MCF 10A (cell line): ENCODE measurements around the gene DXO. TPM values are rescaled to one million over a fixed set of nuclear protein-coding genes. Genes with fewer than 3 reads are reported as not detected.

Experiments
- BruUV-seq: library from RNA; stranded (reverse); fragments of 400-500 nt; replicated peaks from 2 replicates; lab custom pipeline; 2021; lab: Mats Ljungman, UMichigan
- CTCF ChIA-PET: fragments of 300-600 bp; sonication (Branson Sonifier 250); formaldehyde crosslinking; extraction: SDS; loops from one replicate; lab custom pipeline; 2021; ENCODE audit warnings: antibody characterized with exemption, inconsistent platforms; lab: Yijun Ruan, JAX
- POLR2A ChIA-PET: fragments of 300-600, 350-650 bp; sonication (Branson Sonifier 250); formaldehyde crosslinking; extraction: SDS; loops from one replicate; lab custom pipeline; 2020; ENCODE audit warnings: antibody characterized with exemption, inconsistent platforms; lab: Yijun Ruan, JAX
- DNase-seq: peaks from one replicate; pipeline ENCODE4 v3.0.0-alpha.2; 2018; ENCODE audit not compliant: unreplicated experiment
- H3K27ac Mint-ChIP-seq: one replicate; pipeline ENCODE4 v1.8.0; 2022; ENCODE audit warnings: mild to moderate bottlenecking, low read depth, mixed read lengths; ENCODE audit not compliant: unreplicated experiment
- H3K27me3 Mint-ChIP-seq: one replicate; pipeline ENCODE4 v1.8.0; 2022; ENCODE audit warnings: mixed read lengths; ENCODE audit not compliant: insufficient read depth, unreplicated experiment
- H3K36me3 Mint-ChIP-seq: one replicate; pipeline ENCODE4 v1.8.0; 2022; ENCODE audit warnings: mild to moderate bottlenecking, moderate library complexity, mixed read lengths; ENCODE audit not compliant: insufficient read depth, unreplicated experiment
- H3K4me1 Mint-ChIP-seq: one replicate; pipeline ENCODE4 v1.8.0; 2022; ENCODE audit warnings: mixed read lengths; ENCODE audit not compliant: insufficient read depth, unreplicated experiment
- H3K4me3 Mint-ChIP-seq: one replicate; pipeline ENCODE4 v1.8.0; 2022; ENCODE audit warnings: mild to moderate bottlenecking, moderate library complexity, mixed read lengths; ENCODE audit not compliant: unreplicated experiment
- H3K9me3 Mint-ChIP-seq: one replicate; pipeline ENCODE4 v1.8.0; 2022; ENCODE audit warnings: mixed read lengths; ENCODE audit not compliant: unreplicated experiment
- CTCF ChIP-seq: fragments of 200-600 bp; IDR thresholded peaks from one replicate; pipeline ENCODE4 v1.8.0; 2022; ENCODE audit warnings: antibody characterized with exemption, mild to moderate bottlenecking; ENCODE audit not compliant: unreplicated experiment
- intact Hi-C: fragments of 100-400 bp; cut with micrococcal nuclease; formaldehyde crosslinking; loops from 2 replicates; pipeline ENCODE4 v1.14.1; 2022
- total RNA-seq: library from RNA; stranded (reverse); gene quantifications from 2 replicates; pipeline ENCODE4 v1.2.3, GENCODE V29; 2022

The DXO gene
- total RNA-seq, 1 experiment from 2014 or later: 41.4 TPM

GRCh38 chr6:31927863-31928671 lies 43.9 kb downstream of the DXO start:
- no TSS peak for BruUV-seq
- Mint-ChIP-seq H3K27ac (no peak overlapping the region), H3K4me3 (no peak overlapping the region), H3K36me3 (no peaks in the 10 kb centered on the region), H3K27me3 (no peaks in the 10 kb centered on the region), H3K4me1 (no peaks in the 10 kb centered on the region), H3K9me3 (no peaks in the 10 kb centered on the region)
- intact Hi-C loops: no loop called here
- POLR2A ChIA-PET: interaction anchor here (0.6 kb wide), 2 partner anchors 9 to 1586 kb away, joined by 3 to 5 read pairs; no protein-coding TSS in a partner anchor
- TF ChIP-seq CTCF: no peak
- DNase-seq: no peak
- CTCF ChIA-PET: interaction anchor here (1.1 kb wide), 1 partner anchor 24 kb away, joined by 4 read pairs; no protein-coding TSS in a partner anchor

DNA sequence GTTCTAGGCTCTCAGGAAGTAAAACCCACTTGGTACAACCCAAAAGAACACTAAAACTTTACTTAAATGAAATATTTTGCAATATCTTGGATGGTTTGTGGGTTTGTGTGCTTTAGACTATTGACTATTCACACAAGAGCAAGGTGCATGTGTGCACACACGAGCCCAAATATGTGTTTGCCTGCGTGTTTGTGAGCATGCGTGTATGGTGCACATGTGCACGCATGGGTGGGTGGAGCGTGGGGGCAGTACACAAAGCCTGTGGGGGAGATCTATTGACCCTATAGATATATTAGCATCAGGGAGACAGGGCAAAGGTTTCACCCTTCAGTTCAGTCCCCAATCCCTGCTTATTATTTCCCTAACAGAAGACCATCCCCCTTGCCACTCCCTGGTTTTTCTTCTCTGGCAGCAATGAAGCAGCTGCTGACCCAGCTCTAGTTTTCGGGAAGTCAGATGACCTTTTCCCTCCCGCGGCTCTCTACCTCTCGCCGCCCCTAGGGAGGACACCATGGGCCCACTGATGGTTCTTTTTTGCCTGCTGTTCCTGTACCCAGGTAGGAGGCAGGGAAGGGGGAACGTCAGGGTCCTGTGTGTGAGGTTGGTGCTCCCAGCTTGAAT lies 44.6 kb downstream of the DXO start, which contains the start of gene C2:
Gene C2, plus strand, starts transcription at position 476 of the 621 bp plus-strand sequence. Its CDS starts 36 bp downstream, at position 512.
- Mint-ChIP-seq H3K4me3 (no peak within 1 kb of the TSS), H3K27ac (no peak within 1 kb of the TSS)

DNA sequence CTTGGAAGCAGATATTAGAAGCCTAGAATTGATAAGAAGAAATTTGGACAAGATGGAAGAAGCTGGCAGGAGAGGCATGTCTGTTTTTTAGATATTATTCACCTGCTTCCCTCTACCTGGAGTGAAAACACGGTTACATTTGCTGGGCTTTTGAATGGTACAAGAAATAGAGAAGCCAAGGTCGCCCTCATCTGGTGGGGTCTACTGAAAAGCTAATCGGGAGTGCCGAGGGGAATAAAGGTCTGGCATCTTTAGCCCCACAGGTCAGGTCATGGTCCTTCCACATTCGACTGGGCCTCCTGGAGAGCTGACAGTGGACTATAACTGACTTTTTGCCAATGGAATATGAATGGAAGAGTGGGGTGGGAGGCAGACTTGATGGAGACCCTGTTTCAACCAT lies 49.0 kb downstream of the DXO start:
- no TSS peak for BruUV-seq
- ChIA-PET CTCF (interaction anchor here (0.5 to 2.3 kb wide), 3 partner anchors 13 to 50 kb away, joined by 4 to 18 read pairs (median 5); no protein-coding TSS in a partner anchor), POLR2A (interaction anchor here (0.7 to 0.9 kb wide), 2 partner anchors 49 to 86 kb away, joined by 3 read pairs; partner anchors contain the start of gene DXO)
- no peak for TF ChIP-seq CTCF
- Mint-ChIP-seq H3K9me3 (no peaks in the 10 kb centered on the region), H3K36me3 (no peaks in the 10 kb centered on the region), H3K27me3 (no peaks in the 10 kb centered on the region), H3K4me3 (no peak overlapping the region), H3K4me1 (peaks cover 6% of the 10 kb centered on the region), H3K27ac (no peak overlapping the region)
- DNase-seq: peak; percentile 40
- intact Hi-C loops: no loop called here

More for the DNA sequence above, 44.6 kb downstream of the DXO start, which contains the start of gene C2:
- H3K9me3 Mint-ChIP-seq: no peaks in the 10 kb centered on the region
- ChIA-PET POLR2A (interaction anchor here (0.6 kb wide), 1 partner anchor 1585 kb away, joined by 3 read pairs; no protein-coding TSS in a partner anchor), CTCF (interaction anchor here (1.1 kb wide), 1 partner anchor 25 kb away, joined by 4 read pairs; no protein-coding TSS in a partner anchor)
- intact Hi-C loops: no loop called here
- DNase-seq: no peak
- no TSS peak for BruUV-seq
- no peak for TF ChIP-seq CTCF
- no peaks in the 10 kb centered on the region for H3K36me3 Mint-ChIP-seq
- no peaks in the 10 kb centered on the region for H3K4me1 Mint-ChIP-seq
- no peaks in the 10 kb centered on the region for H3K27me3 Mint-ChIP-seq
